DND-41 (cell line): ENCODE measurements around the gene PPIL6.
A peak's percentile ranks its signal among the peaks of the same experiment; 100 is the strongest.

Source experiments
- ATAC-seq: fragments of 200-7000 bp; cut with Tn5 transposase; 3 replicates; pipeline ENCODE4 v1.9.1; 2021; ENCODE audit warnings: low read depth; ENCODE audit not compliant: insufficient read depth
- DNase-seq: peaks from one replicate; pipeline ENCODE4 v3.0.0-alpha.2; 2020
- H2AFZ ChIP-seq: 2 replicates; pipeline ENCODE4 v1.6.0; 2012; ENCODE audit warnings: low read depth, low read length
- H3K27ac ChIP-seq: 2 replicates; pipeline ENCODE4 v1.5.1; 2012; ENCODE audit warnings: low read length, inconsistent platforms
- H3K27me3 ChIP-seq: fragments of 200-600 bp; sonication (generic); 2 replicates; pipeline ENCODE4 v1.6.0; 2012; ENCODE audit warnings: low read length, mild to moderate bottlenecking, inconsistent platforms; ENCODE audit not compliant: insufficient read depth, poor library complexity
- H3K36me3 ChIP-seq: 2 replicates; pipeline ENCODE4 v1.5.1; 2012; ENCODE audit warnings: low read length, inconsistent platforms; ENCODE audit not compliant: insufficient read depth
- H3K4me1 ChIP-seq: 2 replicates; pipeline ENCODE4 v1.5.1; 2012; ENCODE audit warnings: mild to moderate bottlenecking, low read length; ENCODE audit not compliant: insufficient read depth
- H3K4me2 ChIP-seq: 2 replicates; pipeline ENCODE4 v1.6.0; 2012; ENCODE audit warnings: mild to moderate bottlenecking, moderate library complexity, low read length, inconsistent platforms; ENCODE audit not compliant: insufficient read depth
- H3K4me3 ChIP-seq, 2 experiments: fragments of 200-600 bp in 1 of 2; shearing (Covaris generic) in 1 of 2; 2 replicates each; pipeline ENCODE4 v1.5.1; 2012 to 2016; ENCODE audit warnings: inconsistent platforms in 2 of 2, low read length in 2 of 2, mild to moderate bottlenecking in 2 of 2, low read depth in 1 of 2, moderate library complexity in 1 of 2
- H3K79me2 ChIP-seq: 2 replicates; pipeline ENCODE4 v1.6.0; 2012; ENCODE audit warnings: low read length, inconsistent platforms; ENCODE audit not compliant: insufficient read depth
- H3K9ac ChIP-seq: 2 replicates; pipeline ENCODE4 v1.6.0; 2012; ENCODE audit warnings: low read depth, mild to moderate bottlenecking, inconsistent platforms, low read length, moderate library complexity
- H3K9me3 ChIP-seq: 2 replicates; pipeline ENCODE4 v1.5.1; 2012; ENCODE audit warnings: low read length, moderate library complexity, mild to moderate bottlenecking, inconsistent platforms; ENCODE audit not compliant: insufficient read depth, severe bottlenecking
- H4K20me1 ChIP-seq: 2 replicates; pipeline ENCODE4 v1.6.0; 2012; ENCODE audit warnings: low read length; ENCODE audit not compliant: insufficient read depth
- CTCF ChIP-seq: IDR thresholded peaks from 2 replicates; pipeline ENCODE4 v1.5.1; 2012; ENCODE audit warnings: borderline replicate concordance, low read length, moderate library complexity, mild to moderate bottlenecking; ENCODE audit not compliant: poor library complexity, severe bottlenecking; ENCODE audit errors: extremely low read depth
- EZH2 ChIP-seq: IDR thresholded peaks from 3 replicates; pipeline ENCODE4 v1.6.1; 2012; ENCODE audit warnings: borderline replicate concordance, low read depth, mild to moderate bottlenecking, moderate library complexity, low read length, inconsistent platforms; ENCODE audit not compliant: severe bottlenecking

PPIL6 gene

GRCh38 chr6:109363753-109364152 lies 76.7 kb downstream of the PPIL6 start:
- Histone ChIP-seq H2AFZ (no peak overlapping the region), H3K27me3 (no peaks in the 10 kb centered on the region)
- no peak for TF ChIP-seq EZH2
- no peak for TF ChIP-seq CTCF

GRCh38 chr6:109362102-109362884 lies 78.1 kb downstream of the PPIL6 start:
- peaks cover under 1% of the 10 kb centered on the region for H3K9me3 ChIP-seq
- no peaks in the 10 kb centered on the region for H3K4me1 ChIP-seq
- no peak overlapping the region for H3K4me3 ChIP-seq
- DNase-seq (no peak), ATAC-seq (no peak)
- H3K27ac ChIP-seq: no peak overlapping the region
- H3K27me3 ChIP-seq: no peaks in the 10 kb centered on the region
- no peak overlapping the region for H3K4me2 ChIP-seq
- TF ChIP-seq CTCF: no peak
- H4K20me1 ChIP-seq: no peaks in the 10 kb centered on the region
- no peak overlapping the region for H2AFZ ChIP-seq
- no peak overlapping the region for H3K9ac ChIP-seq
- no peaks in the 10 kb centered on the region; the same call in 1 of the 2 replicates for H3K79me2 ChIP-seq
- peaks cover 81% of the 10 kb centered on the region for H3K36me3 ChIP-seq

More at GRCh38 chr6:109363753-109364152, 76.7 kb downstream of the PPIL6 start:
- H3K36me3 ChIP-seq: peaks cover 86% of the 10 kb centered on the region
- no peaks in the 10 kb centered on the region for H3K4me1 ChIP-seq
- H3K4me3 ChIP-seq: no peak overlapping the region
- H3K9ac ChIP-seq: no peak overlapping the region
- ATAC-seq (no peak), DNase-seq (no peak)
- H3K79me2 ChIP-seq: peaks cover 1% of the 10 kb centered on the region; the same call in 1 of the 2 replicates
- H4K20me1 ChIP-seq: no peaks in the 10 kb centered on the region
- no peak overlapping the region for H3K4me2 ChIP-seq
- H3K9me3 ChIP-seq: no peaks in the 10 kb centered on the region
- no peak overlapping the region for H3K27ac ChIP-seq

DNA sequence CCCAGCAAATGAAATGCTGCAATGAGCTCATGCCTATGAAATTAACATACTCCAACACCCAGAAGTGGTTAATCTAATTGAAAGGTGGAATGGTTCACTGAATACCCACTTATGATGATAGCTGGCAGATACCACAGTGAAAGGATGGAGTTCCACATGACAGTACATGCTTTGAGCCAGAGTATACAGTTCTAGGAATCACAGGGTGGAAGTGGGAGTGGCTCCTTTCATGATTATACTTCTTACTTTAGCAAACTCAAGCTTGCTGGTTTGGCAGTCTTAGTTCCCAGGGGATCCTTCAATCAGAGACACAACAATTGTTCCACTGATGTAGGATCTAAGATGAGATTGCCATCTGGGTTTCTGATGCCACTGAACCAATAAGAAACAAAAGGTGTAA lies 79.6 kb downstream of the PPIL6 start:
- no peak overlapping the region for H3K27ac ChIP-seq
- no peak overlapping the region for H3K4me3 ChIP-seq
- H3K9me3 ChIP-seq: peaks cover 12% of the 10 kb centered on the region
- no peaks in the 10 kb centered on the region for H3K27me3 ChIP-seq
- H3K79me2 ChIP-seq: no peaks in the 10 kb centered on the region
- ATAC-seq (peak; percentile 40; the same call in 1 of the 3 replicates), DNase-seq (no peak)
- peaks cover 81% of the 10 kb centered on the region for H3K36me3 ChIP-seq
- H2AFZ ChIP-seq: no peak overlapping the region
- H3K9ac ChIP-seq: no peak overlapping the region
- H3K4me2 ChIP-seq: no peak overlapping the region
- no peak for TF ChIP-seq EZH2
- no peak for TF ChIP-seq CTCF
- H4K20me1 ChIP-seq: no peaks in the 10 kb centered on the region
- no peaks in the 10 kb centered on the region for H3K4me1 ChIP-seq
